GM10266 (cell line): ENCODE measurements around the gene CRIM1.

ENCODE experiments used
- DNase-seq: peaks from one replicate; pipeline ENCODE4 v3.0.0; 2012; ENCODE audit errors: extremely low spot score
- TF ChIP-seq, protein P1 (sequence below): IDR thresholded peaks from 2 replicates; pipeline ENCODE4 v1.5.1; 2012; ENCODE audit warnings: mild to moderate bottlenecking, low read depth; ENCODE audit not compliant: control insufficient read depth, insufficient read depth; ENCODE audit errors: missing control alignments

Gene CRIM1

GRCh38 chr2:36425608-36426355, 70.2 kb downstream of the CRIM1 start:
- TF ChIP-seq, protein P1, sequence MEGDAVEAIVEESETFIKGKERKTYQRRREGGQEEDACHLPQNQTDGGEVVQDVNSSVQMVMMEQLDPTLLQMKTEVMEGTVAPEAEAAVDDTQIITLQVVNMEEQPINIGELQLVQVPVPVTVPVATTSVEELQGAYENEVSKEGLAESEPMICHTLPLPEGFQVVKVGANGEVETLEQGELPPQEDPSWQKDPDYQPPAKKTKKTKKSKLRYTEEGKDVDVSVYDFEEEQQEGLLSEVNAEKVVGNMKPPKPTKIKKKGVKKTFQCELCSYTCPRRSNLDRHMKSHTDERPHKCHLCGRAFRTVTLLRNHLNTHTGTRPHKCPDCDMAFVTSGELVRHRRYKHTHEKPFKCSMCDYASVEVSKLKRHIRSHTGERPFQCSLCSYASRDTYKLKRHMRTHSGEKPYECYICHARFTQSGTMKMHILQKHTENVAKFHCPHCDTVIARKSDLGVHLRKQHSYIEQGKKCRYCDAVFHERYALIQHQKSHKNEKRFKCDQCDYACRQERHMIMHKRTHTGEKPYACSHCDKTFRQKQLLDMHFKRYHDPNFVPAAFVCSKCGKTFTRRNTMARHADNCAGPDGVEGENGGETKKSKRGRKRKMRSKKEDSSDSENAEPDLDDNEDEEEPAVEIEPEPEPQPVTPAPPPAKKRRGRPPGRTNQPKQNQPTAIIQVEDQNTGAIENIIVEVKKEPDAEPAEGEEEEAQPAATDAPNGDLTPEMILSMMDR, result no peak
- no peak for DNase-seq

DNA sequence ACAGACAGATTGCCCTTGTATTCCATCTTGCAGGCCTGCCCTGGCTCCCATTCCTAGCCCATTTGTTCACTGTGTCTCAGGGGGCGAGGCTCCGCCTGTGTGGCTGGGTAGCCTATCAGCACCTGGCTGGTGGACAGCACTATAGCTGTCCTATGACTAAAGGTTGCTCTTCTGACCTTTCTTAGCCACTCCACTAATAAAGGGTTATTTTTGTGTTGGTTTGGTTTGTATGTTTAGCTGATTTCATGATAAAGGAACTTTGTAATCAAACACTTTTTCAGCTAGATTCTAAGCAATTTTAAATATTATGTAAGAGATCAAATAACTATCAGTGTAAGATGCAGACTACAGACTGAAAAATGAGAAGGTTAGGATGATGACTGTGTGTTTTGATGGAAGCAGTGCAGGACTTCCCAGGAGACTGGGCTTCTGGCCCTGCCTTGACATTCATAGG, 72.2 kb downstream of the CRIM1 start:
- no peak for DNase-seq
- TF ChIP-seq, protein P1, result no peak

DNA sequence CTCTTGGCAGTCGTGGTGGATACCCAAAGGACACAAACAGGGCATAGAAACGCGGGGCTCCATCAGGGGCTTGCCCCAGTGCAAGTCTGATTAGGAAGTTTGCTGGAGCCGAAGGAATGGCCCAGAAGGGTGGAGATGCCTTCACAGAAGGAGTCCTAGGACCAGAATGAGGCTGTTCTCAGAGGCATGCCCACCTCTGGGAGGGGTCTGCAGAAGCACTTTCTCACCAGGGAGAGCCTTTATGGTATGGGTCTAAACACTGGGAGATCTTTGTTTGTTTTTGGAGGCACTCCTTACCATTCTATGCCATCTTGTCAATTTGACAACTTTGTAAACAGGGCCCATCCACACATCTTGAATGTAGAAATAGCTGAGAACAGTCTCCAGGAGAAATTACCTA, 75.0 kb downstream of the CRIM1 start:
- TF ChIP-seq, protein P1, result no peak
- DNase-seq, result no peak

DNA sequence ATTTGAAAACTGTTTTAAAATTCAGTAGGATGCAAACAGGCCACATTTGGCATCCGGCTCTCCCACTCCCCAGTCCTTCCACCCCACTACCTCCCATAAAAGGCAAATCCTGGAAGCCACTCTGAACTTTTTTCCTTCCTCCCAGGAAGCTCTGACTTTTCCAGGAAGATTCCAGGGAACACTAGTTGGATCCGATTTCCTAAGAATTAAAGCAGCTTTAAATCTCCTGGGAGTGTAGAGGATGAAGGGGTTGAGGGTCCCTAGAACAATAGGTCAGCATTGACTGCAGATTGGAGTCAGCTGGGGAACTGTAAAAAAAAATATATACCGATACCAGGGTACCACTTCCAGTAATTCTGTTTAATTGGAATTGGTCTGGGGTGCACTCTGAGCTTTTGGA, 76.9 kb downstream of the CRIM1 start:
- TF ChIP-seq, protein P1, result no peak
- DNase-seq, result no peak

GRCh38 chr2:36433311-36434217, 78.0 kb downstream of the CRIM1 start:
- TF ChIP-seq, protein P1, result no peak
- DNase-seq, result no peak

- TF ChIP-seq, protein P1, result no peak
- no peak for DNase-seq
Observed at GRCh38 chr2:36438449-36438977, 82.9 kb downstream of the CRIM1 start.
